ENCODE results near the gene LAG3. TPM values are rescaled to one million over a fixed set of nuclear protein-coding genes. Genes with fewer than 3 reads are reported as not detected.

The LAG3 gene
- total RNA-seq, 1 experiment from 2014 or later, result 3.3 TPM

GRCh38 chr12:6723607-6724408 is 48.5 kb upstream of the LAG3 start, which contains the start of gene COPS7A:
TSS of gene COPS7A (plus strand) at chr12:6724046. CDS start at chr12:6724657, 611 bp downstream.
- DNase-seq (ENCODE audit: low read depth, low spot score), result peak; percentile 98
- no peaks in the 10 kb centered on the region for H3K9me2 ChIP-seq (ENCODE audit: insufficient read depth)
- no TSS peak for BruUV-seq (replicated peaks)
- peak; percentile 96 for ATAC-seq
- peak within 1 kb of the TSS; percentile 54 to 86 for H3K4me3 ChIP-seq (replicated peaks in 1 of 2; ENCODE audit: low read depth in 1 of 2, low read length in 2 of 2)
- H3K4me2 ChIP-seq (ENCODE audit: low read length), result peak within 1 kb of the TSS; percentile 100
- peaks cover 14% of the 10 kb centered on the region; the same call in 1 of the 2 replicates for H3K79me2 ChIP-seq (ENCODE audit: insufficient read depth, low read length)
- H3K36me3 ChIP-seq (ENCODE audit: control insufficient read depth in 1 of 2, insufficient read depth in 2 of 2, low read length in 2 of 2), result peaks cover 6% of the 10 kb centered on the region in 2 experiments; a peak in 3 of 4 replicates
- POLR2A ChIA-PET, result interaction anchor here (0.6 to 3.0 kb wide), 21 partner anchors 9 to 412 kb away, joined by 3 to 28 read pairs (median 4); partner anchors contain the start of genes C12orf57, CDCA3, MLF2 and PTMS
- H2AFZ ChIP-seq (ENCODE audit: low read depth, low read length, poor library complexity, severe bottlenecking), result peak within 1 kb of the TSS; percentile 95
- no peaks in the 10 kb centered on the region for H3K9me3 ChIP-seq (ENCODE audit: control insufficient read depth in 1 of 2, insufficient read depth in 1 of 2, low read depth in 1 of 2, low read length in 2 of 2)
- H4K20me1 ChIP-seq (ENCODE audit: insufficient read depth), result no peaks in the 10 kb centered on the region
- peaks cover 5 to 26% of the 10 kb centered on the region in 2 experiments; a peak in 3 of 4 replicates for H3K4me1 ChIP-seq (ENCODE audit: control insufficient read depth in 1 of 2, insufficient read depth in 2 of 2, low read length in 2 of 2)
- RAD21 ChIA-PET (ENCODE audit: low non-redundant PET in 1 of 2, low total read pairs in 2 of 2, uncharacterized antibody in 2 of 2, unreplicated experiment in 2 of 2), result interaction anchor here (1.0 to 1.6 kb wide), 3 partner anchors 29 to 35 kb away, joined by 3 to 6 read pairs (median 5); partner anchors contain the start of genes ZNF384 (in 2 of the 2) and MLF2 (in 1 of the 2)
- TF ChIP-seq SIN3A (IDR thresholded peaks at IDR 0.05; ENCODE audit: low read depth) (peak; percentile 93), POLR2A (IDR thresholded peaks at IDR 0.05; ENCODE audit: borderline replicate concordance, extremely low read depth, insufficient read depth, insufficient read length) (peak; percentile 29), EGR1 (IDR thresholded peaks at IDR 0.05; ENCODE audit: low read depth) (peak; percentile 95), REST (IDR thresholded peaks at IDR 0.05; ENCODE audit: low read depth) (no peak), ZFX (IDR thresholded peaks at IDR 0.05) (peak; percentile 31; the same call in 1 of the 2 replicates), TCF7L2 (IDR thresholded peaks at IDR 0.05; ENCODE audit: borderline replicate concordance, extremely low read depth, insufficient read depth, insufficient read length) (peak; percentile 65), CBX3 (IDR thresholded peaks at IDR 0.05; ENCODE audit: low read depth) (peak; percentile 82), MAX (IDR thresholded peaks at IDR 0.05) (peak; percentile 100), POLR2AphosphoS5 (IDR thresholded peaks at IDR 0.05; ENCODE audit: low read depth, low read length) (peak; percentile 72), SP1 (IDR thresholded peaks at IDR 0.05; ENCODE audit: low read depth) (peak; percentile 89; the same call in 1 of the 2 replicates), ATF3 (IDR thresholded peaks at IDR 0.05) (no peak), YY1 (IDR thresholded peaks at IDR 0.05; ENCODE audit: extremely low read depth, insufficient replicate concordance, low read depth, low read length) (peak; percentile 45), SRF (IDR thresholded peaks at IDR 0.05; ENCODE audit: low read depth) (no peak; the same call in 1 of the 2 replicates), CTCF (IDR thresholded peaks at IDR 0.05 in 2 of 3, conservative IDR thresholded peaks at IDR 0.05 in 1 of 3; ENCODE audit: borderline replicate concordance in 1 of 3, insufficient read depth in 1 of 3, low read depth in 2 of 3, low read length in 2 of 3) (no peak), ELF1 (IDR thresholded peaks at IDR 0.05; ENCODE audit: borderline replicate concordance, low read depth) (peak; percentile 90)
- no peaks in the 10 kb centered on the region for H3K27me3 ChIP-seq (ENCODE audit: insufficient read depth, low read length)
- H3K27ac ChIP-seq (ENCODE audit: low read depth, low read length), result peak within 1 kb of the TSS; percentile 91
- intact Hi-C loops (cut with micrococcal nuclease), result loop anchor here (1.0 kb wide), 1 partner anchor 35 kb away; the partner anchor contains the start of gene ZNF384
- CTCF ChIA-PET, result interaction anchor here (0.7 to 2.7 kb wide), 12 partner anchors 10 to 160 kb away, joined by 3 to 16 read pairs (median 4); partner anchors contain the start of genes CDCA3, MLF2, PTMS and SPSB2
- peak within 1 kb of the TSS; percentile 93 for H3K9ac ChIP-seq (ENCODE audit: low read length)

All from HCT116 (cell line).